Activated effector memory CD4-positive, alpha-beta T cell treated with Interleukin-2 at 50 U/mL for 16 hours (primary cell): ENCODE data around the gene KRTAP9-8.
"Not testable (repeated sequence)": the region's sequence is repeated elsewhere in the genome, so short reads cannot be mapped to it uniquely, and the experiment has no call there.

Experiments used
- DNase-seq: peaks from one replicate; pipeline ENCODE4 v3.0.0-alpha.2; 2020

The KRTAP9-8 gene

DNA sequence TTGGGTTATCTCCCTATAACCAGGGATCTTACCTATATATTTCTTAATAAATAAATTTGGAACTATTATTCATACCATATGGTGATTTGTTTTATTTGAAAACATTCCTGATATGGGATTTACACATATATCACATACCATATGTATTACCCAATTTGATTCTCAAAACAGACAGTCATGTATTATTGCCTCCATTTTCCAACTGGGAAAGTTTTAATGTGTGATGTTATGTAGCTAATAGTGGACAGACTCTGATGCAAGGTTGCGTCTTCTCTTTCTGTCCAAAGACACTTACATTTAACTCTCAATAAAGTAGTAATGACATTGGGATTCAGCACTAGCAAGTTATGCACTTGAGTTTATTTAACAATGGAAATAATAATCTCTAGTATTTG, 18.5 kb downstream of the KRTAP9-8 start:
- DNase-seq: no peak

DNA sequence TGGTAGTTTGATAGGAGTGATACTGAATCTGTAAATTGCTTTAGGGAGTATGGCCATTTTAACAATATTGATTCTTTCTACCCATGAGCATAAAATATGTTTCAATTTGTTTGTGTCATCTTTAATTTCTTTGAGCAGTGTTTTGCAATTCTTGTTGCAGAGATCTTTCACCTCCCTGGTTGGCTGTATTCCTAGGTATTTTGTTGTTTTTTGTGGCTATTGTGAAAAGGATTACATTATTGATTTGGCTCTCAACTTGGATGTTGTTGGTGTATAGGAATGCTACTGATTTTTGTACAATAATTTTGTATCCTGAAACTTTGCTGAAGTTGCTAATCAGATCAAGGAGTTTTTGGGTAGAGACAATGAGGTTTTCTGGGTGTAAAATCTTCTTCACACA, 20.6 kb downstream of the KRTAP9-8 start:
- DNase-seq: no peak

DNA sequence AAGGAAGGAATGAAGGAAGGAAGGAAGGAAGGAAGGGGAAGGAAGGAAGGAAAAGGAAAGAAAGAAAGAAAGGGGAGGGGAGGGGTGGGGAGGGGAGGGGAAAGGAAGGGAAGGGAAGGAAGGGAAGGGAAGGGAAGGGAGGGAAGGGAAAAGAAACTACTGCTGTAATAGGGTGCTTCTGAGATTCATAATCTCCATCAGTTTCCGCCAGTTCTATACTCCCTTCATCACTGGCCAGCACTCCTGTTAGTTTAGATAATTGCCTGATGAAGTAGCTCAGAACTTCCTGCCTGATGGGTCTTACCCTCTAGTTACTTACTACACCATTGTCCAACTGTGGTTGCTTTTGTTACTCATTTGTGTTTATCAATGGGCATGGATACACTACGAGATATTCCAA, 25.4 kb downstream of the KRTAP9-8 start:
- DNase-seq: no peak

DNA sequence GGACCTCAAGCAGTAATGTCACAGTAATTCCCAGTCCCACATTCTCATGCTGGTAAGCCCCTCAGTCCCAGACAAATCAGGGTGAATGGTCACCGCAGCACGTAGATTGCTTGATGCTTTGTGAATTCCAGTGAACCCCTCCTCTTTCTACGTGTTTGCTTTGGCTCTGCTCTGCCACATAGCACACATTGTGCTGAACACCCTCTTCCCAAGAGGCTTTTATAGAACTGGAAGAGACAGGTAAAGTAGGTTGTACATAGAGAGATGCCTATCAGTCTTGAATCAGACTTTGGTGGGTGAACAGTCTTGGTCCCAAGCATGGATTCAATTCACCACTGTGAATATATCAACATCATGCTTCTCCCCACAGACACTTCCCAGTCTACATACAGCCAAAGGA, 26.8 kb downstream of the KRTAP9-8 start:
- DNase-seq: no peak

DNA sequence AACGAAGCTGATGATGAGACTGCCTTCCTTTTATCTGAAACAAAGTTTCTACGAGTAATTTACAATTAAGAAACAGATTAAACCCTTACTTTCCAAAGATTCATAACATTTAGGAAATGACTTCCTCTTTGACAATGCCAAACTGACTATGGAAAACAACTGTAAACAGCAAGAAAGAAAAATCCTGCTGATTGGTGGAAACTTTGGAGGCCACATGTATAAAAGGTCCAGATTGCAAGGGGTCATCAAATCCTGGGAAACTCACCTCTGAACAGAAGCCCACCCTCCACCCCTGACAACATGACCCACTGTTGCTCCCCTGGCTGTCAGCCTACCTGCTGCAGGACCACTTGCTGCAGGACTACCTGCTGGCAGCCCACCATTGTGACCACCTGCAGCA, 27.3 kb downstream of the KRTAP9-8 start, which contains the start of gene KRTAP9-6:
KRTAP9-6 (plus strand) TSS at position 301 of the 400 bp plus-strand sequence; CDS start at position 301, 0 bp downstream.
- DNase-seq: no peak

DNA sequence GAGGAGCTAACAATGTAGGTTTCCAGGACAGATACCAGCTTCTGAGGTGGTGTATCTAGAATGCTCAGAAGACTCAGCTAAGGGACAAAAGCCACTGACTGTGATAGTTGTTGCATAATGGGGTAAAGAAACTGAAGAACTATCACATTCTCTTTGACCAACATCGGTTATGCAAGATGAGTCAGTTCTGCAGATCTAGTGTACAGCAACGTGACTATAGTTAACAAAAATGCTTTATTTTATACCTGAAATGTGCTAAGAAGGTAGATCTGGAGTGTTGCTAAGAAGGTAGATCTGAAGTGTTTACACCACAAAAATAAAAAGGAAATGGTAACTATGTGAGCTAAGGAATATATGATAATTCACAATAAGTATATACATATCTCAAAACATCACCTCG, 29.9 kb downstream of the KRTAP9-8 start:
- no peak for DNase-seq

DNA sequence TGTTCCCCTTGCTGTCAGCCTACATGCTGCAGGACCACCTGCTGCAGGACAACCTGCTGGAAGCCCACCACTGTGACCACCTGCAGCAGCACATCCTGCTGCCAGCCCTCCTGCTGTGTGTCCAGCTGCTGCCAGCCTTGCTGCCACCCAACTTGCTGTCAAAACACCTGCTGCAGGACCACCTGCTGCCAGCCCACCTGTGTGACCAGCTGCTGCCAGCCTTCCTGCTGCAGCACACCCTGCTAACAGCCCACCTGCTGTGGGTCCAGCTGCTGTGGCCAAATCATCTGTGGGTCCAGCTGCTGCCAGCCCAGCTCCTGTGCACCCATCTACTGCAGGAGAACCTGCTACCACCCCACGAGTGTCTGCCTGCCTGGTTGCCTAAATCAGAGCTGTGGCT, 33.5 kb downstream of the KRTAP9-8 start:
- not testable (repeated sequence) for DNase-seq

DNA sequence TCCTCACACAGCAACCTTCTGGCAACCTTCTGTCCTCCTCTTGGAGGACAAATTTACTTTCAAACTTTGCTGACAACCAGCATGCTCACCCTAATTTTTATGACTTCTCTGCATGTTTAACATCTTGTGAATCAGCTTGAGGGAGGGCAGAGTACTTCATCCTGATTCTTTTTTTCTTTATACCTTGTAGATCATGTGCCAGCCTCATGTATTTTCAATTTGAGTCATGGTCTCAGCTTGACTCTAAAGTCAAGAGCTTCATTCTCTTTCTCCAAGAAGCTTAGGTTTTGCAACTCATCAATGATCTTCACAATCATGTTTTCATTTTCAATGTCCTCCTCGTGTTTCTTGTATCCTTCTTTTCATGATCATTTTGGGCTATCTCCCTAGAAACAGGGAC, 34.1 kb downstream of the KRTAP9-8 start:
- DNase-seq: no peak

DNA sequence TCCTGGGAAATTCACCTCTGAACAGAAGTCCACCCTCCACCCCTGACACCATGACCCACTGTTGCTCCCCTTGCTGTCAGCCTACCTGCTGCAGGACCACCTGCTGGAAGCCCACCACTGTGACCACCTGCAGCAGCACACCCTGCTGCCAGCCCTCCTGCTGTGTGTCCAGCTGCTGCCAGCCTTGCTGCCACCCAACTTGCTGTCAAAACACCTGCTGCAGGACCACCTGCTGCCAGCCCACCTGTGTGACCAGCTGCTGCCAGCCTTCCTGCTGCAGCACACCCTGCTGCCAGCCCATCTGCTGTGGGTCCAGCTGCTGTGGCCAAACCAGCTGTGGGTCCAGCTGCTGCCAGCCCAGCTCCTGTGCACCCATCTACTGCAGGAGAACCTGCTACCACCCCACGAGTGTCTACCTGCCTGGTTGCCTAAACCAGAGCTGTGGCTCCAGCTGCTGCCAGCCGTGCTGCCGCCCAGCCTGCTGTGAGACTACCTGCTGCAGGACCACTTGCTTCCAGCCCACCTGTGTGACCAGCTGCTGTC, 37.9 kb downstream of the KRTAP9-8 start, which contains the start of gene KRTAP9-7:
KRTAP9-7 (plus strand) TSS at position 51 of the 543 bp plus-strand sequence; CDS start at position 51, 0 bp downstream.
- DNase-seq: not testable (repeated sequence)

DNA sequence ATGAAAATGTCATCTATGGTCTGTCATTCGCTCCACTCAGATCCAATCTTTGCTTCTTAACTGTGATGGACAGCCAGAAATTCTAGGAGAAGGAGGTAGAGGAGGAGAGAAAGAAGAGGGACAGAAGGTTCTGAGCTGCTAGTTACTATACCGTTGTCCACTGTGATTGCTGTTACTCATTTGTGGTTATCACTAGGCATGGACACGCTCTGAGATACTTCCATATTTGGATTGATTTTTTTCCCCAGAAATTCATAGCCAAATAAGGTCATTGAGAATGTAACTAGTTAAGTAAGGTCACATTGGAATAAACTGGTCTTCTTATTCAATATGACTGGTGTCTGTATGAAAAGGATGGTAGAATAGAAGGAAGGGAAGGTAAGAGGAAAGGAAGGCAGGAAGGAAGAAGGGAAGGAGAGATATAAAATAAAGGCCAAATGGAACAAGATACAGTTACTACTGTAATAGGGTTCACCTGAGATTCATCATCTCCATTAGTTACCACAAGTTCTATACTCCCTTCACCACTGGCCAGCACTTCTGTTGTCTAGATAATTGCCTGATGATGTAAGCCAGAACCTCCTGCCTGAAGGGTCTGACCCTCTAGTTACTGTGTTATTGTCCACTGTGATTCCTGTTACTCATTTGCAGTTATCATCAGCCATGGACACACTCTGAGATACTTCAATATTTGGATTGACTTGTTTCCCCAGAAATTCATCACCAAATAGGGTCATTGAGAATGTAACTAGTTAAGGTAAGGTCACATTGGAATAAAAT, 40.6 kb downstream of the KRTAP9-8 start:
- DNase-seq: no peak

DNA sequence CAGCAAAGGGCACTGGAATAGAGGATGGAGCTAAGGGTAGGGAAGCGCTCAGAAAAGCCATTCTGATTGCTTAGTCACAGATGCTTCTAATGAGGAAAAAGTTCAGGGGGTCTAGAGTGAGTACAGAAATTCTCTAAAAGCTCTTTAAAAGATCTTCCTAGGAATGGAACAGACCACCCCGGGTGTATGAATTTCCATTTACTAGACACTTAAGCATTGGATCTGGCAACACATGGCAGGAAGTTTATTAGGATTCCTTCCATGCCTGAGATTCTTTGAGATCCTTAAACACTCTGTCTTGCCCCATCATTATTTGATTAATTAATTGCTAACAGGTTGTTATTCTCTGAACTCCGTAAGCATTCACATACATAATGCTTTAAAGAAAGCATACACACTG, 46.2 kb downstream of the KRTAP9-8 start:
- DNase-seq: no peak

DNA sequence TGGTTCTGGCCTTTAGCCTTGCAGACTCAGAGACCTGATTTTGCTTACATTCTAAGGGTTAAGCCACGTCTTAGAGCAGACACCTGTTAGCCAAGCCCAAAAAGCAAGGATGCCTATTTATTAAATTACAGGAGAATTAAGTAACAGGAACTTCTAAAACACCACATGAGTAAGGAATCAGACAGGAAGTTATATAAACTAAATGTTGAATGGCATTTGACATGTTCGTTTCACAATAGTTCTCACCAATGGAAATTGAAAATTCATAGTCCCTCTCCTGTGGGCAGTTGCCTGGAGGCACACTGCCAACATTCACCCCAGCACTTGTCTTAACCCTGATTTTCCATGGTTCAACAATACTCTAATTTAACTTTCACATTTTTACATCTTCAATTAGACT, 46.7 kb downstream of the KRTAP9-8 start:
- no peak for DNase-seq

DNA sequence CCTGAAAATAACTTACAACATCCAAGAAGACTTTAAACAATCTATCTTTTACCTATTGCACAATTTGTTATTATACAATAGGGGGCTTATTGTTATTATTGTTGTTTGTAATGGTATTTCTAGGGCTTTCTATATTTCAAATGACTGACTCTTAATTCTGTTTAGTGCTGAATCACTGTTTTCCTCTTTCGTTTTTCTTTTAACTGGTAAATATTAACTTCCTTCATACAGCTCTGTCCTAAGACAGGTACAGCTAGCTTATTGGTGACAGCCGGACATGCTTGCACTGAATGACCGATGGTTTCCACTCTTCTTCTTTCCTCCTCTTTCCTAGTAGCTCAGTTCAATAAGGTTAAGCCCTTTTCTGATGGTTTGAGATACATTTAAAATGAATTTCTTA, 49.3 kb downstream of the KRTAP9-8 start:
- DNase-seq: no peak
